IMR-90 (cell line): ENCODE data around the gene DDX50.

Experiments used
- BHLHE40 ChIP-seq: fragments of 150-350 bp; IDR thresholded peaks from 2 replicates; pipeline ENCODE4 v1.6.1; 2016; ENCODE audit warnings: mild to moderate bottlenecking, low read depth, low read length
- CEBPB ChIP-seq: IDR thresholded peaks from 2 replicates; pipeline ENCODE4 v1.6.1; 2012; ENCODE audit warnings: low read depth, low read length, improper control_type of control experiment
- CHD1 ChIP-seq: IDR thresholded peaks from 2 replicates; pipeline ENCODE4 v1.6.1; 2012; ENCODE audit warnings: low read depth, low read length, improper control_type of control experiment
- CTCF ChIP-seq: conservative IDR thresholded peaks from 2 replicates; pipeline ENCODE4 v1.5.1; 2012; ENCODE audit warnings: mild to moderate bottlenecking, low read depth, low read length, improper control_type of control experiment
- ELK1 ChIP-seq: fragments of 150-350 bp; IDR thresholded peaks from 2 replicates; pipeline ENCODE4 v1.6.1; 2016; ENCODE audit warnings: low read depth, mild to moderate bottlenecking, low read length, moderate library complexity, borderline replicate concordance
- MAFK ChIP-seq: IDR thresholded peaks from 2 replicates; pipeline ENCODE4 v1.6.1; 2012; ENCODE audit warnings: low read depth, low read length, improper control_type of control experiment
- MAZ ChIP-seq: IDR thresholded peaks from 2 replicates; pipeline ENCODE4 v1.6.1; 2012; ENCODE audit warnings: low read depth, mild to moderate bottlenecking, low read length, improper control_type of control experiment, moderate library complexity, borderline replicate concordance
- MXI1 ChIP-seq: IDR thresholded peaks from 2 replicates; pipeline ENCODE4 v1.6.1; 2012; ENCODE audit warnings: low read depth, mild to moderate bottlenecking, low read length, moderate library complexity, borderline replicate concordance
- POLR2A ChIP-seq: IDR thresholded peaks from 2 replicates; pipeline ENCODE4 v1.6.1; 2012; ENCODE audit warnings: mild to moderate bottlenecking, low read depth, low read length
- RAD21 ChIP-seq: IDR thresholded peaks from 2 replicates; pipeline ENCODE4 v1.6.1; 2012; ENCODE audit warnings: low read length, improper control_type of control experiment
- RCOR1 ChIP-seq: IDR thresholded peaks from 2 replicates; pipeline ENCODE4 v1.6.1; 2012; ENCODE audit warnings: mild to moderate bottlenecking, low read length, improper control_type of control experiment; ENCODE audit not compliant: insufficient replicate concordance
- SMC3 ChIP-seq: fragments of 150-350 bp; IDR thresholded peaks from 2 replicates; pipeline ENCODE4 v1.6.1; 2016; ENCODE audit warnings: low read depth, mild to moderate bottlenecking, antibody characterized with exemption, low read length, moderate library complexity

- TF ChIP-seq CTCF, result no peak
- no peak for TF ChIP-seq ELK1
- no peak for TF ChIP-seq MAZ
- TF ChIP-seq CEBPB, result peak; percentile 57
- TF ChIP-seq SMC3, result no peak; the same call in 1 of the 2 replicates
- TF ChIP-seq CHD1, result no peak
- TF ChIP-seq RCOR1, result no peak
- TF ChIP-seq POLR2A, result no peak
- TF ChIP-seq MXI1, result peak; percentile 93
- TF ChIP-seq MAFK, result no peak
- no peak for TF ChIP-seq RAD21
- TF ChIP-seq BHLHE40, result no peak
These were observed 91.7 kb downstream of the DDX50 start for GRCh38 chr10:68992636-68993440.
